K562 (cell line): ENCODE measurements around the gene EIF3K. TPM values are rescaled to one million over a fixed set of nuclear protein-coding genes. Genes with fewer than 3 reads are reported as not detected.

Experiments used
- ATAC-seq: fragments of 200-7000 bp; cut with Tn5 transposase; 3 replicates; pipeline ENCODE4 v1.9.1; 2020; ENCODE audit warnings: moderate library complexity
- BruUV-seq: library from RNA; stranded (reverse); fragments of 400-500 nt; replicated peaks from 2 replicates; lab custom pipeline; 2021; lab: Mats Ljungman, UMichigan
- CTCF ChIA-PET: fragments of 300-600 bp; formaldehyde crosslinking; extraction: SDS; loops from one replicate; lab custom pipeline; 2021; ENCODE audit warnings: low intra/inter-chr PET ratio; lab: Yijun Ruan, JAX
- POLR2A ChIA-PET: fragments of 300-600, 350-650 bp; sonication (Branson Sonifier 250); formaldehyde crosslinking; extraction: SDS; loops from one replicate; lab custom pipeline; 2021; ENCODE audit warnings: antibody characterized with exemption, inconsistent platforms; lab: Yijun Ruan, JAX
- DNase-seq, 4 experiments: peaks; one replicate each; pipeline versions ENCODE4 v3.0.0 to v3.0.0-alpha.2; 2011 to 2018; ENCODE audit warnings: low spot score in 3 of 4, mixed read lengths in 3 of 4; ENCODE audit errors: extremely low read depth in 1 of 4
- FAIRE-seq: peaks from 2 replicates; lab custom pipeline; 2011; peaks lifted over from hg19 to GRCh38; lab: Jason Lieb, UNC
- H2AFZ ChIP-seq: 2 replicates; pipeline ENCODE4 v1.6.0; 2011; ENCODE audit warnings: low read depth, low read length, control low read depth, inconsistent platforms
- H3K27ac ChIP-seq: fragments of 200-600 bp; 3 replicates; pipeline ENCODE4 v1.8.0; 2011; ENCODE audit warnings: low read depth, mild to moderate bottlenecking, control low read depth, inconsistent platforms, low read length, moderate library complexity, mixed read lengths; ENCODE audit errors: extremely low read depth
- H3K27me3 ChIP-seq, 2 experiments: fragments of 300-600 bp in 1 of 2; 2 replicates in 1 of 2; 3 replicates in 1 of 2; pipeline versions ENCODE4 v1.6.0 to v1.8.0; 2011; ENCODE audit warnings: inconsistent platforms in 2 of 2, low read length in 2 of 2, mild to moderate bottlenecking in 1 of 2, mixed read lengths in 1 of 2, moderate library complexity in 1 of 2; ENCODE audit not compliant: control insufficient read depth in 2 of 2, insufficient read depth in 2 of 2
- H3K36me3 ChIP-seq: fragments of 300-600 bp; 3 replicates; pipeline ENCODE4 v1.8.0; 2011; ENCODE audit warnings: mild to moderate bottlenecking, low read length, inconsistent platforms; ENCODE audit not compliant: control insufficient read depth, insufficient read depth
- H3K4me1 ChIP-seq, 2 experiments: fragments of 200-600 bp in 1 of 2; replicated peaks in 1 of 2; 2 replicates in 1 of 2; 3 replicates in 1 of 2; pipeline versions ENCODE4 v1.5.1 to v1.8.0; 2011; ENCODE audit warnings: inconsistent platforms in 2 of 2, low read length in 2 of 2, mild to moderate bottlenecking in 1 of 2, mixed read lengths in 1 of 2, moderate library complexity in 1 of 2; ENCODE audit not compliant: control insufficient read depth in 2 of 2, insufficient read depth in 2 of 2
- H3K4me2 ChIP-seq: 2 replicates; pipeline ENCODE4 v1.6.1; 2011; ENCODE audit warnings: low read length, control low read depth, inconsistent platforms, mixed read lengths; ENCODE audit not compliant: insufficient read depth
- H3K4me3 ChIP-seq: fragments of 200-600 bp; sonication (generic), shearing (Covaris generic); 2 replicates; pipeline ENCODE4 v1.5.1; 2016; ENCODE audit warnings: control low read depth, inconsistent platforms
- H3K79me2 ChIP-seq: fragments of 200-600 bp; 3 replicates; pipeline ENCODE4 v1.8.0; 2011; ENCODE audit warnings: low read length, inconsistent platforms; ENCODE audit not compliant: control insufficient read depth, insufficient read depth
- H3K9ac ChIP-seq, 2 experiments: 2 replicates each; pipeline versions ENCODE4 v1.6.0 to v1.6.1; 2011; ENCODE audit warnings: low read depth in 2 of 2, low read length in 2 of 2, control low read depth in 1 of 2, inconsistent platforms in 1 of 2, mild to moderate bottlenecking in 1 of 2, mixed read lengths in 1 of 2; ENCODE audit not compliant: insufficient read depth in 1 of 2
- H3K9me1 ChIP-seq: one replicate; pipeline ENCODE4 v1.6.0; 2011; ENCODE audit warnings: inconsistent platforms, mild to moderate bottlenecking, low read length, moderate library complexity; ENCODE audit not compliant: control insufficient read depth, insufficient read depth
- H3K9me3 ChIP-seq: replicated peaks from 2 replicates; pipeline ENCODE4 v1.5.1; 2011; ENCODE audit warnings: low read depth, low read length, inconsistent platforms; ENCODE audit not compliant: control insufficient read depth, insufficient read depth
- H4K20me1 ChIP-seq: replicated peaks from 2 replicates; pipeline ENCODE4 v1.6.1; 2011; ENCODE audit warnings: low read length, inconsistent platforms, mixed read lengths; ENCODE audit not compliant: control insufficient read depth, insufficient read depth
- CCAR2 ChIP-seq: fragments of 200-400 bp; formaldehyde crosslinking; IDR thresholded peaks from 2 replicates; pipeline ENCODE4 v1.6.1; 2017; ENCODE audit warnings: mild to moderate bottlenecking, low read depth, low read length
- CHD2 ChIP-seq: IDR thresholded peaks from 2 replicates; pipeline ENCODE4 v1.6.1; 2011; ENCODE audit warnings: low read depth, low read length
- E2F4 ChIP-seq: sonication (generic); formaldehyde crosslinking; IDR thresholded peaks from 2 replicates; pipeline ENCODE4 v1.8.0; 2022; ENCODE audit warnings: mild to moderate bottlenecking, low read depth, missing genetic modification reagents
- EGR1 ChIP-seq: fragments of 450-650 bp; conservative IDR thresholded peaks from 2 replicates; pipeline ENCODE4 v1.6.1; 2017; ENCODE audit warnings: mild to moderate bottlenecking
- ETV1 ChIP-seq: fragments of 450-650 bp; conservative IDR thresholded peaks from 2 replicates; pipeline ENCODE4 v1.6.1; 2016; ENCODE audit warnings: missing genetic modification characterization, control low read depth, low read depth, missing compliant biosample characterization
- KAT7 ChIP-seq: sonication (generic); formaldehyde crosslinking; IDR thresholded peaks from 2 replicates; pipeline ENCODE4 v1.8.0; 2022; ENCODE audit warnings: missing genetic modification reagents, mild to moderate bottlenecking, borderline replicate concordance
- MBD2 ChIP-seq: sonication (generic); IDR thresholded peaks from 2 replicates; pipeline ENCODE4 v1.6.1; 2016; ENCODE audit warnings: low read depth, borderline replicate concordance
- PCBP2 ChIP-seq: fragments of 200-400 bp; formaldehyde crosslinking; IDR thresholded peaks from 2 replicates; pipeline ENCODE4 v1.6.1; 2018; ENCODE audit warnings: low read length, low read depth, mild to moderate bottlenecking, moderate library complexity; ENCODE audit not compliant: poor library complexity, severe bottlenecking
- PRMT5 ChIP-seq: sonication (generic); formaldehyde crosslinking; IDR thresholded peaks from 2 replicates; pipeline ENCODE4 v1.5.0; 2020; ENCODE audit warnings: missing genetic modification reagents
- YY1 ChIP-seq, 3 experiments: IDR thresholded peaks; 2 replicates each; pipeline ENCODE4 v1.6.1; 2011; ENCODE audit warnings: low read length in 2 of 3, mild to moderate bottlenecking in 2 of 3, moderate library complexity in 2 of 3, borderline replicate concordance in 1 of 3, control low read depth in 1 of 3, low read depth in 1 of 3; ENCODE audit not compliant: insufficient read depth in 3 of 3, insufficient replicate concordance in 2 of 3, control insufficient read depth in 1 of 3, insufficient read length in 1 of 3; ENCODE audit errors: extremely low read depth in 1 of 3
- ZNF592 ChIP-seq: fragments of 450-650 bp; IDR thresholded peaks from 2 replicates; pipeline ENCODE4 v1.6.1; 2017; ENCODE audit warnings: antibody characterized with exemption, mild to moderate bottlenecking
- WGBS: fragments of 100-300 bp; shearing (Covaris generic); methylation state at CpG from one replicate; pipeline ENCODE4 v1.1.6; 2016; ENCODE audit warnings: low coverage, mixed read lengths; ENCODE audit not compliant: insufficient coverage; ENCODE audit errors: missing lambda C conversion rate; 5-methylcytosine and 5-hydroxymethylcytosine counted together
- in situ Hi-C: fragments of 300-500 bp; cut with MboI; formaldehyde crosslinking; loops from 4 replicates; pipeline ENCODE4 v1.15.0; 2018; ENCODE audit warnings: inconsistent platforms, mixed read lengths
- intact Hi-C: fragments of 100-400 bp; cut with micrococcal nuclease; formaldehyde crosslinking; loops from 2 replicates; pipeline ENCODE4 v1.14.2; 2022
- polyA plus RNA-seq, 8 experiments: library from polyadenylated mRNA; depleted of rRNA in 4 of 8; stranded (reverse) in 5 of 8; unstranded in 3 of 8; fragments of >200 nt; fragmentation: Nextera tagmentation in 2 of 8; fragmentation: Illumina TruSeq in 1 of 8; extraction: Ambion mirVana in 2 of 8; extraction: Trizol in 1 of 8; gene quantifications; 2 replicates each; pipeline versions ENCODE4 v1.2.1 to v1.2.3, GENCODE V29; 2011 to 2014; ENCODE audit warnings: inconsistent platforms in 1 of 8, missing spikeins in 1 of 8
- total RNA-seq, 7 experiments: library from RNA; depleted of rRNA in 6 of 7; stranded (reverse); fragments of >200 nt in 6 of 7; fragmentation: Illumina TruSeq in 2 of 7; extraction: Trizol in 2 of 7; gene quantifications; 2 replicates each; pipeline versions ENCODE4 v1.2.1 to v1.2.3, GENCODE V29; 2011 to 2021; ENCODE audit warnings: low replicate concordance in 1 of 7
- TF ChIP-seq, protein P1 (sequence below), 3 experiments: fragments of 200-800 bp in 1 of 3; sonication (Bioruptor generic) in 1 of 3; sonication (generic) in 1 of 3; formaldehyde crosslinking in 1 of 3; IDR thresholded peaks; 2 replicates each; pipeline versions ENCODE4 v1.6.1 to v1.8.0; 2016 to 2022; ENCODE audit warnings: mild to moderate bottlenecking in 2 of 3, missing compliant biosample characterization in 2 of 3, missing genetic modification characterization in 2 of 3, missing genetic modification reagents in 1 of 3

EIF3K gene
- total and polyA plus RNA-seq, 9 of the 15 experiments (the other 6 are each of a cell fraction or from before 2014, with no cell fraction given): 387 to 1,827 (median 733) TPM

- peak within 1 kb of the TSS; percentile 93 for H2AFZ ChIP-seq
- no peaks in the 10 kb centered on the region for H3K9me3 ChIP-seq
- FAIRE-seq: peak; percentile 67
- in situ Hi-C loops: loop anchor here (10.0 kb wide), 1 partner anchor 383 kb away; no protein-coding TSS in a partner anchor
- no peaks in the 10 kb centered on the region for H3K9me1 ChIP-seq
- ChIA-PET CTCF (no interaction called here), POLR2A (interaction anchor here (0.8 to 1.6 kb wide), 7 partner anchors 10 to 476 kb away, joined by 3 to 8 read pairs (median 4); partner anchors contain the start of gene ACTN4)
- peak within 1 kb of the TSS; percentile 73 to 95 for H3K9ac ChIP-seq
- DNase-seq: peak in 2 of 4 experiments; percentile 14 to 34
- H3K4me3 ChIP-seq: peak within 1 kb of the TSS; percentile 93
- H3K4me2 ChIP-seq: peak within 1 kb of the TSS; percentile 91
- H3K27ac ChIP-seq: peak within 1 kb of the TSS; percentile 82
- 0 out of 2 replicates have a peak, but pooled peaks cover 4% of the 10 kb centered on the region for H4K20me1 ChIP-seq
- peaks cover 34% of the 10 kb centered on the region for H3K79me2 ChIP-seq
- no peaks in the 10 kb centered on the region for H3K27me3 ChIP-seq
- H3K4me1 ChIP-seq: peaks cover 13 to 33% of the 10 kb centered on the region in 2 experiments; a peak in 4 of 5 replicates
- BruUV-seq: TSS peak; percentile 96
- intact Hi-C loops: loop anchor here (2.0 to 5.0 kb wide), 2 partner anchors 61 to 73 kb away; no protein-coding TSS in a partner anchor
- peaks cover 35% of the 10 kb centered on the region for H3K36me3 ChIP-seq
- 72% methylated on average over 28 of the region's 28 CpGs for WGBS
- ATAC-seq: peak; percentile 17
- TF ChIP-seq ETV1: no peak
- no peak for TF ChIP-seq KAT7 (CRISPR knock-in tag)
- TF ChIP-seq PRMT5 (CRISPR knock-in tag): no peak
- TF ChIP-seq MBD2: no peak
- no peak for TF ChIP-seq PCBP2
- TF ChIP-seq, protein P1, sequence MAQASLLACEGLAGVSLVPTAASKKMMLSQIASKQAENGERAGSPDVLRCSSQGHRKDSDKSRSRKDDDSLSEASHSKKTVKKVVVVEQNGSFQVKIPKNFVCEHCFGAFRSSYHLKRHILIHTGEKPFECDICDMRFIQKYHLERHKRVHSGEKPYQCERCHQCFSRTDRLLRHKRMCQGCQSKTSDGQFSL (CRISPR knock-in tag; IDR thresholded peaks at IDR 0.05): no peak
- TF ChIP-seq, protein P1 (tag; IDR thresholded peaks at IDR 0.05): peak in 1 of 2 experiments; percentile 34; a peak in 1 of 4 replicates
- TF ChIP-seq YY1 (IDR thresholded peaks at IDR 0.05; ENCODE audit: borderline replicate concordance in 1 of 3, control insufficient read depth in 1 of 3, extremely low read depth in 1 of 3, insufficient read depth in 3 of 3, insufficient read length in 1 of 3, insufficient replicate concordance in 2 of 3, low read depth in 1 of 3, low read length in 2 of 3): no peak
- TF ChIP-seq ZNF592: 0 out of 2 replicates have a peak, but pooled peaks have one; percentile 33
- TF ChIP-seq CCAR2: no peak
- TF ChIP-seq CHD2: no peak
- TF ChIP-seq EGR1: 0 out of 2 replicates have a peak, but pooled peaks have one; percentile 14
- TF ChIP-seq E2F4 (CRISPR knock-in tag): no peak
Measured at GRCh38 chr19:38617764-38618589, 1.0 kb upstream of the EIF3K start, which contains the start of gene MAP4K1. Gene MAP4K1 (minus strand): TSS chr19:38617953. CDS start chr19:38617895, 58 bp downstream.
